Parathyroid adenoma (tissue), 2 donors: ENCODE results near the gene ACVR1.

Experiments used
- H2AFZ ChIP-seq: fragments of 300-600 bp; sonication (generic); one replicate; pipeline ENCODE4 v1.7.0; 2017; ENCODE audit warnings: antibody characterized with exemption, mild to moderate bottlenecking
- H3K27ac ChIP-seq: fragments of 300-600 bp; sonication (generic); one replicate; pipeline ENCODE4 v1.7.0; 2017
- H3K27me3 ChIP-seq: fragments of 300-600 bp; sonication (generic); one replicate; pipeline ENCODE4 v1.7.0; 2017; ENCODE audit warnings: low read length; ENCODE audit not compliant: control insufficient read depth, insufficient read depth
- H3K36me3 ChIP-seq: fragments of 300-600 bp; sonication (generic); one replicate; pipeline ENCODE4 v1.7.0; 2017; ENCODE audit warnings: low read length; ENCODE audit not compliant: control insufficient read depth, insufficient read depth
- H3K4me1 ChIP-seq: fragments of 300-600 bp; sonication (generic); one replicate; pipeline ENCODE4 v1.7.0; 2017; ENCODE audit warnings: control low read depth
- H3K4me2 ChIP-seq: fragments of 300-600 bp; sonication (generic); one replicate; pipeline ENCODE4 v1.7.0; 2017; ENCODE audit warnings: low read length
- H3K4me3 ChIP-seq: fragments of 300-600 bp; sonication (generic); one replicate; pipeline ENCODE4 v1.7.0; 2017; ENCODE audit warnings: low read depth, low read length
- H3K79me2 ChIP-seq: fragments of 300-600 bp; sonication (generic); one replicate; pipeline ENCODE4 v1.7.0; 2017; ENCODE audit warnings: control low read depth
- H3K9ac ChIP-seq: fragments of 300-600 bp; sonication (generic); one replicate; pipeline ENCODE4 v1.7.0; 2017; ENCODE audit warnings: mild to moderate bottlenecking
- H3K9me3 ChIP-seq: fragments of 300-600 bp; sonication (generic); one replicate; pipeline ENCODE4 v1.7.0; 2017; ENCODE audit warnings: low read length; ENCODE audit not compliant: control insufficient read depth
- TF ChIP-seq, protein P1 (sequence below): fragments of 300-600 bp; sonication (generic); IDR thresholded peaks from one replicate; pipeline ENCODE4 v1.7.0; 2017; ENCODE audit warnings: antibody characterized with exemption, mild to moderate bottlenecking
- donor health status: primary hyperparathyroidism.

Gene ACVR1

DNA sequence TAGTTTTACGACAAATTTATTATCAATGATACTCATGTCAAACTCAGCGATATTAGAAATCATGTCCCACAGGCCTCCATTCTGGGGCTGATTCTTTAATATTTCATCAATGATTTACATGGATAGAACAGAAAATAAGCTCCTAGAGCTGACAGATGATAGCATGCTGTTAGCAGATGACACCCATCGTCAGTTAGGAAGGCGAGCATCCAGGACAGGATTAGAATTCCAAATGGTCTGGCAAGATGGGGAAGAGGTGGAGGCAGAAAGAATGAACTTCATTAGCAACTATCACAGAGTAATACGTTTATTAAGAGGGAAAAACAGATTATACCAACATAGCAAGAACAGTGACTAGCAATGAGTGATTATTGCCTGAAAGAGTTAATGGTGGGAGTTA is 46.2 kb upstream of the ACVR1 start:
- Histone ChIP-seq H3K36me3 (no peaks in the 10 kb centered on the region), H3K4me2 (no peak overlapping the region), H3K27me3 (no peaks in the 10 kb centered on the region), H2AFZ (no peak overlapping the region), H3K27ac (no peak overlapping the region), H3K79me2 (no peaks in the 10 kb centered on the region), H3K9ac (no peak overlapping the region), H3K4me1 (no peaks in the 10 kb centered on the region), H3K4me3 (no peak overlapping the region), H3K9me3 (no peaks in the 10 kb centered on the region)
- TF ChIP-seq, protein P1, sequence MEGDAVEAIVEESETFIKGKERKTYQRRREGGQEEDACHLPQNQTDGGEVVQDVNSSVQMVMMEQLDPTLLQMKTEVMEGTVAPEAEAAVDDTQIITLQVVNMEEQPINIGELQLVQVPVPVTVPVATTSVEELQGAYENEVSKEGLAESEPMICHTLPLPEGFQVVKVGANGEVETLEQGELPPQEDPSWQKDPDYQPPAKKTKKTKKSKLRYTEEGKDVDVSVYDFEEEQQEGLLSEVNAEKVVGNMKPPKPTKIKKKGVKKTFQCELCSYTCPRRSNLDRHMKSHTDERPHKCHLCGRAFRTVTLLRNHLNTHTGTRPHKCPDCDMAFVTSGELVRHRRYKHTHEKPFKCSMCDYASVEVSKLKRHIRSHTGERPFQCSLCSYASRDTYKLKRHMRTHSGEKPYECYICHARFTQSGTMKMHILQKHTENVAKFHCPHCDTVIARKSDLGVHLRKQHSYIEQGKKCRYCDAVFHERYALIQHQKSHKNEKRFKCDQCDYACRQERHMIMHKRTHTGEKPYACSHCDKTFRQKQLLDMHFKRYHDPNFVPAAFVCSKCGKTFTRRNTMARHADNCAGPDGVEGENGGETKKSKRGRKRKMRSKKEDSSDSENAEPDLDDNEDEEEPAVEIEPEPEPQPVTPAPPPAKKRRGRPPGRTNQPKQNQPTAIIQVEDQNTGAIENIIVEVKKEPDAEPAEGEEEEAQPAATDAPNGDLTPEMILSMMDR, result no peak

DNA sequence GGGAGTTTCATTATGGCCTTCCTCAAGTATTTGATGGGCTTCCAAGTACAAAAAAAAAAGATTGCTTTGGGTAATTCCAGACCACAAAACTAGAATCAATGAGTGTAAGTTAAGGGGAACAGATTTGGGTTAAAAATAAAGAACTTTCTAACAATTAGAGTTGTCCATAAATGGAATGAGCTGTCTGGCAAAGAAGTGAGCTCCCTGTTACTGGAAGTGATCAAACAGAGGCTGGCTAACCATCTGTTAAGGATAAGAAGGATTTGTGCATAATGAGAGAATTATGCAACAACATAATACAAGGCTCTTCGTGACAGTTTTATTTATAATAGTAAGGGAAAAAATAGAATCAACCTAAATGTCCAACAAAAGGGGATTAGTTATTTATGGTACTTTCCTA is 44.6 kb upstream of the ACVR1 start:
- no peaks in the 10 kb centered on the region for H3K36me3 ChIP-seq
- no peak overlapping the region for H3K4me3 ChIP-seq
- H2AFZ ChIP-seq, result no peak overlapping the region
- H3K79me2 ChIP-seq, result no peaks in the 10 kb centered on the region
- no peaks in the 10 kb centered on the region for H3K4me1 ChIP-seq
- H3K27ac ChIP-seq, result no peak overlapping the region
- no peak overlapping the region for H3K4me2 ChIP-seq
- H3K9ac ChIP-seq, result no peak overlapping the region
- no peaks in the 10 kb centered on the region for H3K27me3 ChIP-seq
- TF ChIP-seq, protein P1, result no peak
- H3K9me3 ChIP-seq, result no peaks in the 10 kb centered on the region

DNA sequence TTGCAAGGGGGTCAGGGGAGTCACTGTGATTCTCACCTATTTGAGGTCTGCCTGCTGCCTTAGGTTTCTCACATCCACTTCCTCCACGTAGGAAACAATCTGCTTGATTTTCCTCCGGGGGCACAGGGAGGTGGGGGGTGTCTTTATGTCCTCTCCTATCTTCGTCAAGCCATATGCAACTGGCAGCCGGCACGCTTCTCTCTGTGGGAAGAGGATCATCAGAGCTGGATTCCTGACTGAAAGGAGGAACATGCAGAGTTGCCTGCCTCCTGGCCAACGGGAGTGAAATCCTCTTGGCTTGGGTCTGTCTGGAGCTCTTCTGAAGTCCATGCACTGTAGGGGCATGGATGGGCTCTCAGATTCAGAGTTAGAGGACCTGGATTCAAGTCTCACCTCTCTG is 43.1 kb upstream of the ACVR1 start:
- H3K4me2 ChIP-seq, result no peak overlapping the region
- TF ChIP-seq, protein P1, result no peak

DNA sequence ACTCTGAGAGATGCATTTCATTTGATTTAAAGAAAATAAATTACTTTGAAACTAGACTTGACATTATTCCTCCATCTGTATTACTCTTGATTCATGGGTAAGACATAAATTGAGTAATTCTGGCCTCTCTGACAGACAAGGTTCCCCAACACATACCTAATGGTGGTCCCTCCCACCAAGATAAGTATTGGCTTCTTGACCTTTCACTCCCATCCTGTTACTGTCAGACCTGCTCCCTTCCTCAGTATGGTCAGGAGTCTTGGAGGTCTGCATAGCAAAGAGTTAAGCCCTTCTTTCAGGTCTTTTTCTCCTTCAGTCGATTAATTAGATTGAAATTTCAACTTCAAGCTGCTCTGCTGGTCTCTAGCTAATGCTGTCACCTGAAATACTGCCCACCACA is 42.2 kb upstream of the ACVR1 start:
- Histone ChIP-seq H3K4me1 (no peaks in the 10 kb centered on the region), H3K9me3 (no peaks in the 10 kb centered on the region), H3K4me2 (no peak overlapping the region), H3K27ac (no peak overlapping the region), H3K9ac (no peak overlapping the region), H3K36me3 (no peaks in the 10 kb centered on the region), H3K27me3 (no peaks in the 10 kb centered on the region), H3K79me2 (no peaks in the 10 kb centered on the region), H2AFZ (no peak overlapping the region), H3K4me3 (no peak overlapping the region)
- TF ChIP-seq, protein P1, result no peak

More for the DNA sequence above, 43.1 kb upstream of the ACVR1 start:
- H3K4me1 ChIP-seq, result no peaks in the 10 kb centered on the region
- no peaks in the 10 kb centered on the region for H3K79me2 ChIP-seq
- no peak overlapping the region for H2AFZ ChIP-seq
- H3K9me3 ChIP-seq, result no peaks in the 10 kb centered on the region
- H3K9ac ChIP-seq, result no peak overlapping the region
- no peaks in the 10 kb centered on the region for H3K27me3 ChIP-seq
- H3K4me3 ChIP-seq, result no peak overlapping the region
- no peak overlapping the region for H3K27ac ChIP-seq
- no peaks in the 10 kb centered on the region for H3K36me3 ChIP-seq

DNA sequence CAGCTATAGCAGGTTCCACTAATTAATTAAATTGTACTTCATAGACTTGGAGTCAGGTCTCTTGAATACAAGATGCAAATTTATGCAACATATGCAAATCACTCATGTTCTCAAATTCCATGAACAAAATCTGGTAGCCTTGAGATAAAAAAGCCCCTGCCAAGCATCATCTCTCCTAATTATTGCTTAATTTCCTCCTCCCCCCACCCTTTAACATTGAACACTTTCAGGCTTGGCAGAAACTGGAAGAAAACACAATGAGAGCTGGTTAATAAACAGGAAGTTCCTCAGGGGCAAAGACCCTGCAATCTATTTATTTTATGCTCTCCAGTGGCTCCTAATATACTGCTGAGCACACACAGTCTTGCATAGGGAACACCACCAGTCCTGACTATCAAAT is 35.6 kb upstream of the ACVR1 start:
- H2AFZ ChIP-seq, result no peak overlapping the region
- H3K79me2 ChIP-seq, result no peaks in the 10 kb centered on the region
- no peak overlapping the region for H3K27ac ChIP-seq
- H3K4me3 ChIP-seq, result no peak overlapping the region
- TF ChIP-seq, protein P1, result no peak
- H3K27me3 ChIP-seq, result no peaks in the 10 kb centered on the region
- no peaks in the 10 kb centered on the region for H3K36me3 ChIP-seq
- H3K9ac ChIP-seq, result no peak overlapping the region
- H3K9me3 ChIP-seq, result no peaks in the 10 kb centered on the region
- H3K4me2 ChIP-seq, result no peak overlapping the region
- H3K4me1 ChIP-seq, result no peaks in the 10 kb centered on the region
